Kasumi-1 (cell line): ENCODE measurements around the gene PABPN1.

Experiments
- DNase-seq, 2 experiments: peaks; one replicate each; lab custom pipeline; 2025; lab: John Stamatoyannopoulos, UW

Gene PABPN1

GRCh38 chr14:23326491-23327332, 5.5 kb downstream of the PABPN1 start:
- no peak for DNase-seq

- peak; percentile 71 to 81 for DNase-seq
Observed at GRCh38 chr14:23327947-23328744, 6.9 kb downstream of the PABPN1 start.

DNA sequence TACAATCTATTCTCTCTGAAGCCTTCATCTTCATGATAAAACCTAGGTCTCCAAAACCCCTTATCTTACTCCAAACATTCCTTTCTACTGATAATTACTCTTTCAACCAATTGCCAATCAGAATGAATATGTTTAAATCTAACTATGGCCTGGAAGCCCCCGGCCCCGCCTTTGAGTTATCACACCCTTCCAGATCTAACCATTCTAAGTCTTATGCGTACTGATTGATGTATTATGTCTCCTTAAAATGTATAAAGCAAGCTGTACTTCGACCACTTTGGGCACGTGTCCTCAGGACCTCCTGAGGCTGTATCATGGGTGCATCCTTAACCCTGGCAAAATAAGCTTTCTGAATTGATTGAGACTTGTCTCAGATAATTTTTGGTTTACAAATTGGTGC, 14.4 kb downstream of the PABPN1 start:
- no peak for DNase-seq

DNA sequence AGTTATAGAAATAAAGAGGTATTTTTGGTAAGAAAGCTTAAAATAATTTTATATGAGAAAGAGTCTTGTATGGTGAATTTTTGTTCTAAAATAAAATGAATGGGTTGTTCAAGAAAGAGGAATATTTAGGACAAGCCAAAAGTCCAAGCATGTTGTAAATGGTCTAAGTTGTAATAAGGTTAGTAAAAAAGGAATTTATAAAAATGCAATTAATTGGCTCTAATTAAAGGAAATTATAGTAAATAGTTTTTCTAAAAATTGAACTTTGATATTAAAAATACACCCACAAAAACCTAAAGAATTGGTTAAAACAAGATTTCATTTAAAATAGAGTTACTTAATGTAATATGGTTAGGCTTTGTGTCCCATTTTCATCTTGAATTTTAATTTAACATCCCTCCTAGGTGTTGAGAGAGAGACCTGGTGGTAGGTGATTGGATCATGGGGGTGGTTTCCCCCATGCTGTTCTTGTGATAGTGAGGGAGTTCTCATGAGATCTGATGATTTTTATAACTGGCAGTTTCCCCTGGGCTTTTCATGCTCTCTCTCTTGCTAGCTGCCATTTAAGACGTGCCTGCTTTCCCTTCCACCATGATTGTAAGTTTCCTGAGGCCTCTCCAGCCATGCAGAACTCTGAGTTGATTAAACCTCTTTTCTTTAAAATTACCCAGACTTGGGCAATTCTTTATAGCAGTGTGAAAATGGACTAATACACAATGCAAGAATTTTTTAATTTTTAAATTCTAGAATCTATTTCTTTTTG, 18.4 kb downstream of the PABPN1 start:
- peak in 1 of 2 experiments; percentile 6 for DNase-seq

GRCh38 chr14:23344481-23344880, 23.2 kb downstream of the PABPN1 start:
- no peak for DNase-seq

DNA sequence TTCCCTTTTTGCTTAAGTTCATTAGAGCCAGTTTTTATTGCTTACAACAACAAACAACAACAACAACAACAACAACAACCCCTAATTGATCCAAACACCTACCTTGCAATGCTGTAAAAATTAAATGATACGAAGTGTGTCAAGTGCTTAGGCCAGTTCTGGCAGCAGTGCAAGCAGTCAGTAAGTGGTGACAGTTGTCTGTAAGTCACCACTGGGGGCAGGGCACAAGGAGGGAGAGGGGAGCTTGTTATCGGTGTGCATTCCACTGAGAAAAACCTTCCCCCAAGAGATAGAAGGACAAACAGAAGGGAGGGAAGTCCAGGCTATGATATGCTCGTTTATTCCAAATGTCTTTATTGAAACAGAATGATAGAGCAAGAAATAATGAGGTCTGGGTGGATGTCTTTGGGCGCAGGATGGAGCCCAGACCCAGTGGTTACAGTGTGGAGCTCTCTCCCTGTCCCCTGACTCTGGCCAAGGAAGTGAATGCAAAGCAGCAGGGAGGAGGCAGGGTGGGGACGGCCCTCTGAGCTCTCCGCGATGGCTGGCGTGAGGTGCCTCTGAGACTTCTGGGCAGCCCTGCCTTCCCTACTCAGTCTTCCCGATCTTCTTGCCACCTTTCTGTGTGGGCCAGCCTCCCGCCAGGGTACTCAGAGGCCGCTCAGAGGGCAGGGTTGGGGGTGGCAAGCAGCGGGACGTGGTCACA, 24.9 kb downstream of the PABPN1 start:
- DNase-seq = no peak

GRCh38 chr14:23346693-23347405, 25.6 kb downstream of the PABPN1 start:
- DNase-seq = no peak

DNA sequence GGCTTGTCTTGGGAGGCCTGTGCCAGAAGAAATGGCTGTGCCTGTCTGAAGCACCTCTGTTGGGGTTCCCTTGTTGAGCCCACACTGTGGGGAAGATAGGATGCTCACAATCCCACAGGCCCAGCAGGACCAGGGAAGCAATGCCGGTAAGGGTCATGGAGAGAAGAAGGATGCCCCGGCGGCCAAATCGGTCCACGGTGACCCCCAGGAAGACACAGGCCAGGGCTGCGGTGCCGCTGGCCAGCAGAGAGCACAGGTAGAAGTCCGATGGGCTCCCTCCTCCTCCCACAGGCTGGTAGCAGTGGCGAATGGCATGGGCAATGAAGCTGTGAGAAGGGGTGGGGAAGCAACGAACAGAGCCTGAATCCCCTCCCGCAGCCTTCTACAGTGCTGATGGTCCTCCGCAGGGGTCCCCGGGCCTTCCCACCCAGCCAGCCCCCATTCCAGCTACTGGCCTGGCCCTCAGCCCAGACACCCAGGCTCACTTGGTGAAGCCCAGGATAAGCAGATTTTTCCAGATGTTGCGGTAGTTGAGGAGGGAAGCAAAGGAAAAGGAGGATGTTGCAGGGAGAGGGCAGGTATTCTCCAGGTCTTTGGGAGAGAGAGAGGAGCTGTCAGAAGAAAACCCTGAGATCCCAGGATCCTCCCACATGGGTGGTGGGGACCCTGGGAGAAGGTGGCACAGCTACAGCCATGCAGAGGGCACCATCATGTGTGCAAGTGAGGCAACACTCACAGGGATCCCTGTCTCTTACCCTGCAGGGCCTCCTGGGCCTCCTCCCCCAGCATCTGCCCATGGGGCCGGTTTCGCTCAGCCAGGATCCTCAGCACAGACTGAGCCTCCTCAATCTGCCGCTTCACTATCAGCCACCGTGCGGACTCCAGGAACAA, 26.4 kb downstream of the PABPN1 start:
- no peak for DNase-seq

DNA sequence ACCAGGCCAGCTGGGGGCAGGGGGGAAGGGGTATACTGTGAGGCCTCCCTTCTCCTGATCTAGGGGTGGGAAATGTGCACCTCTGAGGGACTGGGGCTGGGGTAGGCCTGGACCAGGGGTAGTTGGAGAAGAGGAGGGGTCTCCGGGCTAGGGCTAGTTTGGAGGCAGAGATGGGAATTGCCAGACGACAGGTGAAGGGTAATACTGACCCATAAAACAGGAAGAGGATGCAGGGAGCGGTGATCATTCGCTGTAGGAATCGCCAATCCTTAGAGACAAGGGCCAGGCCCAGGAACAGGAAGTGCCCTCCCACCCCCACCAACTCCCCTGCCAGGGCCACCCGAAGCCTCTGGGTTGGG, 27.0 kb downstream of the PABPN1 start:
- DNase-seq = no peak

GRCh38 chr14:23349156-23349845, 28.0 kb downstream of the PABPN1 start:
- DNase-seq = no peak

DNA sequence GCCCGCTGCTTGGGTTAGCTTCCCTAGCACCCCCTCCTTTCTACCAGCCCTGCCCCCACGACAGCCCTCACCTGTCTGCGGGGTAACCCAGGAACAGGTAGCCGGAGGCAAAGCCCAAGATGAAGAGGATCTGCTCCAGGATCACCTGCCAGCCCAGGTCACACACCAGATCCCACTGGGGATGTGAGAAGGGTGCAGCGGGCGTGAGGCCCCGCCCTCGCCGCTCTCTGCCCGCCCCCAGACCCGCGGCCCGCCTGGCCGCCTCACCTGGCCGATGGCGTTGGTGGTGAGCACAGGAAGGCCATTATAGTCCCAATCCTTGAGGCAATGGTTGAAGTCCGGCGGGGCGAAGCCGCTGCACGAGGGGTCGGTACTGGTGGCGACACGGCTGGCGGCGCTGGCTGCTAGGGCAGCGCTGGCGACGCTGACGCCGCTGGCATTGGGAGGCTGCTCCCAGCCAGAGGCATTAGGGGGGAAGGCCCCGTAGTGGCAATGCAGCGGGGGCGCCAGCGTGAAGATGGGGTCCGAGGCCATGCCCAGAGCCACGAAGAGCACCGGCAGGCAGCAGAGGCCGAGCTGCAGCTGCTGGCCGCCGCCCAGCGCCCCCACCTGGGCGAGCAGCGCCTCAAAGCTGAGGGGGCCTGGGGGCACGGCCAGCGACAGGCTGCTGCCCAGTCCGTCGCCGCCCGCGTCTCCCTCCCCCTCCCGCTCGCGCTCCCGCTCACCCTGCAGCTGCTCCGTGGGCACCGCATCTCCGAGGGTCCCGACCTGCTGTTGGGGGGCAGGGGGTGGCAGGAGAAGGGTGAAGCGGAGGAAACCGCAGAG, 30.6 kb downstream of the PABPN1 start:
- no peak for DNase-seq

- peak; percentile 26 to 33 for DNase-seq
Observed at GRCh38 chr14:23352506-23353432, 31.5 kb downstream of the PABPN1 start, which contains the start of gene SLC22A17. TSS of gene SLC22A17 (minus strand) at chr14:23352887.

DNA sequence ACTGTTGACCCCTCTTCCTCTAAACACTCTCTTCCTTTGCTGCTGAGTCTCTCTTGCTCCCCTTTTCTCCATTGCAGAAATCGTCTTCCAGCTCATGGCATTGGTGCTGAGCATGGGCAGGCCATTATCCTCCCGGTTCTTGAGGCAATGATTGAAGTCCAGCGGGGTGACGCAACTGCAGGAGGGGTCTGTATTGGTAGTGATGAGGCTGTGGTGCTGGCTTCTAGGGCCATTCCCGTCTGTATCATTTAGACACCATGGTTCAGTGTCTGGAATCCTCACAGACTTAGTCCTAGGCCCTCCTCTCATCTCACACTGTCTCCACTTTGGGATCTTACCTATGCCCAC, 32.1 kb downstream of the PABPN1 start:
- no peak for DNase-seq

GRCh38 chr14:23354990-23355389, 33.7 kb downstream of the PABPN1 start:
- DNase-seq = no peak

DNA sequence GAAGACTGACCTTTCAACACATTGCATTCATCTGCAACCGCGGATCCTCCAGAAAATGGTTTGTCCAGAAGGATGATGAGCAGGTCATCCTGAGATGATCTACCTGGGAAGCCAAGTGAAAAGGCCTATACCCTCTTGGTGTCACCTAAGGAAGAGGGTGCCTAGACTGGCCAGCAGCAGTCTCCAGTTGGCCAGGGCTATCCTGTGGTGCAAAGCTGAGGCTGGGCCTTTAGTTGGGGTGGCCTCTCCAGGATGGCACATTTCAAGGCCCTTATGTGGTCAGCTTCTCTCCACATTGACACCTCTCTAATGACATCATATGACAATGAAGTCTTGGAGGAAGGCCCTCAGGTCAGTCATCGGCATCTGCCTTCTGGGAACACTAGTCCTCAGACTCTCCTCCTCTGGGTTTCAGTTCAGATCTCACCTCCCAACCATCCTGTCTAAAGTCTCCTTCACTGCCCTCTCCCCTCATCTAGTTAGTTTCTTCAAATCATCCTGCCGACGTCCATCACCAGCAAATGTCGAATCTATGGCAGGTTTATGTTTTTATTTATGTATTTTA, 34.7 kb downstream of the PABPN1 start:
- no peak for DNase-seq

DNA sequence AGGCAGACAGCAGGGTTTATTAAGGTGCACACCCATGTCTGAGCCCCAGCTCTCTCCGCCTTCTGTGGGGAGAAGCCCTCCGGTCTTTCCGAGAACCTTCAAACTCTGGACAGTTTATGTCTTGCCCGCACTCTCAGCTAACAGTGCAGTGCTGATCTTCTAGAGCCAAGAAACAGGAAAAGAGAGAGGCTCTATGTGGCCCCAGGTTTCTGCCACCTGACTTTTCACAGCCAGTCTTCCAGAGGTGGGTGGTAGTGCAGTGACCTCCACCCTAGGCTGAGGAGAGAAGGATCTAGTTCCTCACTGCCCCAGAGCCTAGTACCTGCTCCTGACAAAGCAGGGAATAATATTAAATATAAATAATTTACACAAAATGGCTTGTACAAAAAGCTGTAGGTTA, 35.4 kb downstream of the PABPN1 start:
- no peak for DNase-seq

DNA sequence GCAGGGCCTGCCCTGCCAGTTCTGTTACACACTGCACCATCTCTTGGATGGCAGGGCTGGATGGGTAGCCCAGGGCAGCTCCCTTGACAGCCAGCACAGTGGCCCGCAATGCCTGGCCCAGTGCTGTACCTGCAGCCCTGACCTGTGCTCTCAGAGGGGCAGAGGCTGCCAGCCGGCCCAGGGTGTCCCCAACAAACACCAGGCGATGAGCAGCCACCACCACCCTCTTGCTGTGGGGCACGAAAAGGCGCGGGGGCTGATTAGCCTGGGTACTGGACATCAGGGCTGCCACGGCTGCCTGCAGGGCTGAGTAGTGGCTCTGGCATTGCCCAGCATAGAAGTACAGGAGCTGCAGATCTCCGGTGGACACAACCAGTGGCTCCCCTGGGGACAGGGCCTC, 36.0 kb downstream of the PABPN1 start:
- DNase-seq = no peak
